Uterus (tissue), 4 donors: ENCODE data around the gene GPR31. TPM values are rescaled to one million over a fixed set of nuclear protein-coding genes. Genes with fewer than 3 reads are reported as not detected.
"Not testable (repeated sequence)": the region's sequence is repeated elsewhere in the genome, so short reads cannot be mapped to it uniquely, and the experiment has no call there.

Experiments used
- DNase-seq, 2 donors: peaks; one replicate each; pipeline ENCODE4 v3.0.0-alpha.2; 2019 to 2020
- H3K27ac ChIP-seq, 2 donors: fragments of 200-600 bp; sonication (generic); 1 replicate in 1 of 2; 2 replicates in 1 of 2; pipeline ENCODE4 v1.5.1; 2016 to 2018
- H3K27me3 ChIP-seq, 2 donors: fragments of 200-600 bp; sonication (generic); one replicate each; pipeline ENCODE4 v1.5.1; 2018 to 2019; ENCODE audit warnings: control low read depth in 1 of 2
- H3K36me3 ChIP-seq, 2 donors: fragments of 200-600 bp; sonication (generic); one replicate each; pipeline ENCODE4 v1.5.1; 2019; ENCODE audit warnings: control low read depth in 1 of 2
- H3K4me1 ChIP-seq, 2 donors: fragments of 200-600 bp; sonication (generic); one replicate each; pipeline ENCODE4 v1.5.1; 2018 to 2019; ENCODE audit warnings: control low read depth in 1 of 2
- H3K4me3 ChIP-seq, 2 donors: fragments of 200-600 bp; sonication (generic); 1 replicate in 1 of 2; 2 replicates in 1 of 2; pipeline ENCODE4 v1.5.1; 2018 to 2019; ENCODE audit warnings: mild to moderate bottlenecking in 1 of 2
- H3K9me3 ChIP-seq, 2 donors: fragments of 200-600 bp; sonication (generic); one replicate each; pipeline ENCODE4 v1.5.1; 2019; ENCODE audit warnings: control low read depth in 1 of 2
- intact Hi-C: fragments of 100-400 bp; cut with DNase I; formaldehyde crosslinking; loops from one replicate; pipeline ENCODE4 v1.15.1; 2023; ENCODE audit warnings: low total_unique reads
- total RNA-seq, 4 donors: library from RNA; depleted of rRNA in 3 of 4; stranded (reverse); fragments of >200 nt in 3 of 4; gene quantifications; one replicate each; pipeline versions ENCODE4 v1.1.0 to v1.2.4, GENCODE V29; 2014 to 2023
- donor health status: DM: yes; HTN: yes; CAD: no.

Gene GPR31
- total RNA-seq, 4 donors from 2014 or later: not detected

DNA sequence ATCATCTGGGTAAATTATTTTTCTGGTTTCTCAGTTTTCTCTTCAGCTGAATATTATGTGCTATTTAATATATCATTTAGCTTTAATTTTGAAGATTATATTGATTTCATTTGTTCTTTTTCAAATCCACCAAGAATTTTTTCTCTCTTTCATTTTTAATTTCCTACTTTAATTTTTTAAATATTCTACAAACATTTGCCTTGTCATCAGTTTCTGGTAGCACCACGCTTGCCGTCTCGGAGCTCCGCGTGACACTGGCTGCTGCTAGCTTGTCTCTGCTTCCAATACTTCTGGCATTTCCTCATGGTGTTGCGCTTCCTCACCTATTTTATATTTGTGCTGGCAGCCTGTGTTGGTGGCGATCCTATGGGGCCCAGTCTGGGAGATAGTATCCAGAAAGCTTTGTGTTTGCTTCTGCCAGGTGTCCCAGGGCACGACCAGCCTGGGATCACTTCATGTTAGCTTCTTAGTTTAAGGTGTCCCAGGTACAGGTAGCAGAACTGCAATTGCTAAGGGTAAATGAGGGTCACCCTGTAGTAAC lies 33.3 kb upstream of the GPR31 start:
- intact Hi-C loops: loop anchor here (5.0 kb wide), 1 partner anchor 216 kb away; no protein-coding TSS in a partner anchor

DNA sequence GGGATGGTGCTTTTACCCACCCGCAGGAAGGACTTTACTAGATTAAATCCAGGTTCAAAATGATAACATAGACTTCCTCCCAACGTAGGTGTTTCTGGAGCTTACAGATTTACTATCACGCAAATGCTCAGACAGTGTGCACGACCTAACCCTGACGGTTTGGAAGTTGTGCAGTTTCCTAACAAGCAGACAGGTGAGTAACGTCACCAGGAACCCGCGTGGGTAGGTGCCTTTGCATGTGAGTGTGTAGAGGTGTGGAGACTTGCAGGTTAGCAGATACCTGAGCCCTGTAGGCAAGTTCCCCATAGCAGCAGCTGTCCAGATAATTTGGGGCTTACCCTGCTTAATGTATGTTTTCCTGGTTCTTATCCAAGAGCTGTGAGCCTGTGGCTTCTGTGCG lies 29.5 kb upstream of the GPR31 start:
- intact Hi-C loops, H3K9me3 ChIP-seq, H3K27ac ChIP-seq, H3K36me3 ChIP-seq, H3K27me3 ChIP-seq, H3K4me3 ChIP-seq, DNase-seq, H3K4me1 ChIP-seq: not testable (repeated sequence)

More for the DNA sequence above, 33.3 kb upstream of the GPR31 start:
- H3K9me3 ChIP-seq, H3K27ac ChIP-seq, DNase-seq, H3K4me1 ChIP-seq, H3K4me3 ChIP-seq, H3K36me3 ChIP-seq, H3K27me3 ChIP-seq: not testable (repeated sequence)

DNA sequence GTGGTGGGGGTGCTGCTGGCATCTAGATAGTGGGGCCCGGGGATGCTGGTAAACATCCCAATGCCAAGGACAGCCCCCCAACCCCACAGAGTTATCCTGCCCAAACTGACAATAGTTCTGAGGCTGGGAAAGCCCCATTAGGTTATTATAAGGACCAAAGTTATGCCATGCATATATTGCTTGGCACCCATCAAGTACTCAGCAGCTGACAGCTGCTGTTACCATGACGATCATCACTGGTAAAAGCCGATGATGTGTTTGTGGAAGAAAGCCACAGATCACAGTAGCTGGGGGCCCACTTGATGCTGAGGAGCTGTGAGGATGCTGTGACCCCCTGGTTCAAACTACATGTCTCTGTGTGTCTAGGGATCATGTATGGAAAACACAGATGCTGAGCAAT lies 27.3 kb upstream of the GPR31 start:
- H3K9me3 ChIP-seq, intact Hi-C loops, DNase-seq, H3K27ac ChIP-seq, H3K4me1 ChIP-seq, H3K36me3 ChIP-seq, H3K27me3 ChIP-seq, H3K4me3 ChIP-seq: not testable (repeated sequence)

DNA sequence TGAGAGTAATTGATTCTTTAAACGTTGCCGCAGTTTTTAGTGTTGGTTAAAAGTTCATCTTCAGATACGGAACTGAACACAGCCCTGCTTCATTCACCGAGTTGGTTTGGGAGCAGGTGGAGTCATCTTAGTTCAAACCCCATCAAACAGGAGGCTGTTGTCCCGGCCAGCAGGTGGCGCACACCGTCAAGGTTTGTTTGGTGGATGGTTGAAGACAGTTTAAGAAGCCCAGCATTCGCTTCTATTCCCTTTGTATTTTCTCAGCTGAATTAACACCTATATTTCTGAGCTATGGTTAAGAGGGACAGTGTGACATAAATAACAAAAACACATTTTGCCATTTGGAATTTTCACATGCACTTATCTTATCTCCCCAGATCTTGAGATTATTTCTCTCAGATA lies 25.1 kb upstream of the GPR31 start:
- H3K9me3 ChIP-seq, H3K4me3 ChIP-seq, H3K36me3 ChIP-seq, intact Hi-C loops, H3K27ac ChIP-seq, DNase-seq, H3K4me1 ChIP-seq, H3K27me3 ChIP-seq: not testable (repeated sequence)

DNA sequence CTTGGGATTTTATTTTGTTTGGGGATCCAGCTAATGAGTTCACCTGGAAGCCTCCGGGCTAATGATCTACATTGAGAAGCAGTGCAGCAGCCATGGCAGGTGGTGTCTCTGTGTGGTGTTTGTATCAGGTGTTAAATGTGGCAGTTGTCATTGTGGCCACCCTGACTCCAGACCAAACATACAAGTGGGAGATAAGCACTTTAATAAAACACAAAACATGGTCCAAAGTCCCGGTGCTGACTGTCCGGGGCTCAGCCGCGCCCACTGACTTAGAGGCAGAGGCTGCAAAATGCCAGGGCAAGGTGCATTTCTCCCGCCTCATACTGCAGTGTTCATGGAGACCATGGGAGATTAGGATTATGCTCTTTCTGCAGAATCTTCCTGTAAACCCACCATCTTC lies 23.6 kb upstream of the GPR31 start:
- H3K36me3 ChIP-seq, intact Hi-C loops, H3K27ac ChIP-seq, H3K9me3 ChIP-seq, DNase-seq, H3K4me1 ChIP-seq, H3K27me3 ChIP-seq, H3K4me3 ChIP-seq: not testable (repeated sequence)

DNA sequence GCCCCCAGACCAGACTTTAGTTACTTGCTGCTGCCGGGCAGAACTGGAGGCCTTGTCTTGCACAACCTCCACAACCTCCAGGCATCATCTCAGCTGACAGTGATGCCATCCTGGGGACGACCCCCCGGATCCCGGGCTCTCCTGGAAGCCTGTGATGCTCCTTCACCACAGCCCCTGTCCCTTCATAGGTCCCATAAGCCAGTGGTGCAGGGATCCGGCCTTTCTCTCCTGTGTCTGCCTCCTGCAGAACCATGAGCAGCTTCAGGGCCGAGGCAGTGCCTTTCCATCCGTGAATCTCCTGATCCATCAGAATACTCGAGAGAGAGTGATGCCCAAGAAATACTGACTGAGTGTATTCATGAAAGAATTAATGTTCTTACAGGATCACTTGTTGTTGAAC lies 22.3 kb upstream of the GPR31 start:
- H3K36me3 ChIP-seq, intact Hi-C loops, H3K4me1 ChIP-seq, H3K9me3 ChIP-seq, H3K27ac ChIP-seq, H3K27me3 ChIP-seq, DNase-seq, H3K4me3 ChIP-seq: not testable (repeated sequence)

DNA sequence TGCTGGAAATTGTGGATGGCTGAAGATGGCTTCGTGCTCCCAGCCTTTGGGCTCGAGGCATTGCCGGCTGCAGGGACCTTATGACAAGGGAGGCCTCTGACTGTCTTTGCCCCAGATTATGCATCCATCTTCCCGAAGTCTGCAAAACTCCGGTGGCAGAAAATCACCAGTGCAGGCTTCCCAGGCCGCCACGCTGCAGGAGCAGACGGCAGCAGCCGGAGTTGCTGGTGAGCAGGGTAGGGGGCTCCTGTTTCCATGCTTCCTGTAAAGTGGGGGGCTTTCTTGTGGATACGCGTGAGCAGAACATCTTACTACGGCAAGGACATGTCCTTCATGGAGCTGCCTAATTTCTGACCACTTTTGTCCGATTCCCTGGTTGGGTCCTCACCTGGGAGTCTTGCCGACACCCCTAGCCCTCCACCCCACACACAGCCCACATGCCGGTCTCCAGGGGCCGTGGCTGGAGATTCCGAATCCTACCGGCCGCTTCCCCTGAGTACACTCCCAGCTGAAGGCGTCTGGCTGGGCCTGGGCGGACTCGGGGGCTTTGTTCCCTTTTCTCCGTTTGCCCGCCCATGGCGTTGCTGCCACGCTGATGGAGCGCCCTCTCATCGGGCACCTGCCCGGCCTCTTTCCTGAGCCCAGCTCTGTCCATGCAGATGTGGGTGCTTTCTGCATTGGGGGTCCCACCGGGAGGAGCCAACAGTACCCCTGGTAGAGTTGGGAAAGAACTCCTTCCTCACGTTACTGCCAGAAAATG lies 21.3 kb upstream of the GPR31 start:
- H3K36me3 ChIP-seq, DNase-seq, H3K4me3 ChIP-seq, H3K9me3 ChIP-seq, H3K27ac ChIP-seq, H3K4me1 ChIP-seq, H3K27me3 ChIP-seq, intact Hi-C loops: not testable (repeated sequence)

DNA sequence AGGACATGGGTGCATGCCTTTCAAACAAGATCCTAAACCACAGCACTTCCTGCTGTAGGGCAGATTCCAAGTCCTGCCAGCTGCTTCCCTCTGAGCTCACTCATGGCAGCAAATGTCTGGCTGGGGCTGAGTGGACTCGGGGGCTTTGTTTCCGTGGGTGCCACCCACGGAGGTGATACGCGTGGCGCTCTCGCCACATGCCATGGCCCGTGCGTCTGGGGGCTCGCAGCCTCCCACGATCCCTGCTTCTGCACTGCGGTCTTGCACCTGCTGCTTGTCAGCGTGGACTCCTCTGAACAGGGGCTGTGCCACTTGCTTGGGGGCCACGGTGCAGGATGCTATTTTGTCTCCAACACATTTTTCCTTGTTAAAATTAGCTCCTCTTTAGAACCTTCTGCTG lies 19.5 kb upstream of the GPR31 start:
- H3K9me3 ChIP-seq, intact Hi-C loops, H3K27ac ChIP-seq: not testable (repeated sequence)

DNA sequence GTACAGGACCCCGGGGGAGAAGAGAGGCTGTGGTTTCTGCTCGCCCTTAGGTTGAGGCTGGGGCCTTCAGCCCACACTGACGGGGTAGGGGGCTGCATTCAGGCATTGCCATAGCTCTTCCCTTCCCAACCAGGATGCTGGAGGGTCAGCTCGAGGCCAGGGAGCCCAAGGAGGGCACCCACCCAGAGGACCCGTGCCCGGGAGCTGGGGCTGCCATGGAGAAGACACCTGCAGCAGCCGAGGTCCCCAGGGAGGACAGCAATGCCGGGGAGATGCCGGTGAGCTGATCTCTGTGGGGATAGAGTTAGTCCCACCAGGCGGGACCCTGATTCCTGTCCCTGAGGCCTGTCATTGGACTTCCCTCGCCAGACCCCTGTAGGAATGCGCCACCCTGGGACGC lies 14.2 kb upstream of the GPR31 start:
- H3K4me1 ChIP-seq, H3K27me3 ChIP-seq, H3K9me3 ChIP-seq, intact Hi-C loops, H3K27ac ChIP-seq, H3K4me3 ChIP-seq, DNase-seq, H3K36me3 ChIP-seq: not testable (repeated sequence)

More for the DNA sequence above, 19.5 kb upstream of the GPR31 start:
- not testable (repeated sequence) for DNase-seq, H3K27me3 ChIP-seq, H3K4me1 ChIP-seq, H3K36me3 ChIP-seq, H3K4me3 ChIP-seq

DNA sequence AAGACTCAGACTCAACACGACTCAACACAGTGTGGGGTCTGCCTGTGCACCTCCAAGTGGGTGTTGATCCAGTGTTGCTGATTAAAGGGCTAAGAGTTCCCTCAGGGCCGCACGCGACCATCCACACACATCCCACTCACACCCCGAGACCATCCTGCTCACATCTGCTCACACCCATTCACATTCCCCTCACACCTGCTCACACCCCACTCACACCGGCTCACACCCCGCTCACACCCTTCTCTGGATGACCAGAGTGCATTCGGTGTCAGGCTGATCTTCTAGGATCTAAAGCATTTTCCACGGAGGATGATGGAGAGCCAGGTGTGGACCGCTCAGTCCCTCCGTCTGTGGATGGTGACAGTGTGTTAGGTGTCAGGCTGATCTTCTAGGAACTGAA lies 13.5 kb upstream of the GPR31 start:
- H3K27ac ChIP-seq, H3K27me3 ChIP-seq, H3K4me3 ChIP-seq, intact Hi-C loops, H3K9me3 ChIP-seq, H3K4me1 ChIP-seq, DNase-seq, H3K36me3 ChIP-seq: not testable (repeated sequence)

DNA sequence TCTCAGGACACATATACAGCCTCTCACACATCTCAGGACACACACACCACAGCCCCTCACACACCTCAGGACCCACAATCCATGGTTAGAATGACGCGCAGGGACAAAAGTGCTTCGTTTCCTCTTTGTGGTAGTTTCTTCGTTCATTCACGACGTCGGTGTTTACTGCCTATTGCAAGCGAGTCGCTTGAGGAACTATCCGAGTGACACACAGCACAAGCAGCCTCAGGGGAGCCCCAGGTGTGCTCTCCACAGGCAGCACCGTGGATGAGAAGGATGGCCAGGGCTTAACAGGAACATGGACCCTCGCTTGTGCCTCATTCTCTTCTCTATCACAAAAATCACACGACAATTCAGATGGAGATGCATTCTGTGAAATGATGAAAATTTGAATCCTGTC lies 12.1 kb upstream of the GPR31 start:
- H3K9me3 ChIP-seq, H3K4me3 ChIP-seq, DNase-seq, H3K36me3 ChIP-seq, H3K4me1 ChIP-seq, H3K27me3 ChIP-seq, H3K27ac ChIP-seq, intact Hi-C loops: not testable (repeated sequence)

DNA sequence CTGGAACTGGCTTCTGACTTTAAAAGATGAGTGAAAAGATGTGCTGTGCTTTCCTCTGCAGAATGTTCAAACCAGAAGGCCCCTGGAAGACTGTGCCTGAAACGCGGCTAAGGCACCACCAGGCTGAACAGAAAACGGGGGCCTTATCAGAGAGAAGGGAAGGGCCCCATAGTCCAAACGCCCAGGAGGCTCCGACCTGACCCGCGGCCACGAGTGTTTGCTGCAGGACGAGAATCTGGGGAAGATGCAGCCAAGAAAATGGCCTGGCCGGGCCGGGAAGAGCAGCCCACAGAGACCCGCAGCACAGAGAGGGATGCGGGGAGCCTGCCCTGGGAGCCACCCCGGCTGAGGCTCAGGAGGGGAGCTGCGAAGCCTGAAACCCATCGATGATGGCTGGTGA lies 10.5 kb upstream of the GPR31 start:
- H3K4me3 ChIP-seq, DNase-seq, intact Hi-C loops, H3K27ac ChIP-seq, H3K36me3 ChIP-seq, H3K4me1 ChIP-seq, H3K9me3 ChIP-seq, H3K27me3 ChIP-seq: not testable (repeated sequence)

DNA sequence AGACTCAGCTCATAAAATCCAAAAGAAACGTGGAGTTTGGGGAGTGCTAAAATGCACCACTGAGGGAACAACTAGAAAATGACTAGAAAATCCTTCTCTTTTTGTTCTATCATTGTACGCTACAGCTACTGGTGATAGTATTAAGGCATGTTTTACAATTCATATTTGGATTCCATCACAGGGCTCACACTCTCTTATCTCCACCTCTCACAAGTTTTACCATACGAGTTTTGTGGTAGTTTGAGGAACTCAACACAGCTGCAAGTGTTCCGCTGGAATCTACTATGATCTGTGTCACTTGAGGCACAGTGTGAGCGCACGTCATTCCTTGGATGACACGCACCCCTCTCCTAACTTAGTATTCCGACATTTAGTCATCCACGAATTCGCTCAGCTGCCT lies 9.9 kb upstream of the GPR31 start:
- intact Hi-C loops, H3K9me3 ChIP-seq, H3K4me3 ChIP-seq, H3K36me3 ChIP-seq, H3K4me1 ChIP-seq, H3K27ac ChIP-seq, DNase-seq, H3K27me3 ChIP-seq: not testable (repeated sequence)
